HTR-8/SVneo (cell line): ENCODE results near the gene PHLDB3.
"Not testable (repeated sequence)": the region's sequence is repeated elsewhere in the genome, so short reads cannot be mapped to it uniquely, and the experiment has no call there.

ENCODE experiments used
- DNase-seq: peaks from one replicate; pipeline ENCODE4 v3.0.0; 2011; ENCODE audit warnings: low spot score, mixed read lengths; ENCODE audit not compliant: insufficient read length
- FAIRE-seq: peaks from 2 replicates; lab custom pipeline; 2011; peaks lifted over from hg19 to GRCh38; lab: Jason Lieb, UNC

Gene PHLDB3

DNA sequence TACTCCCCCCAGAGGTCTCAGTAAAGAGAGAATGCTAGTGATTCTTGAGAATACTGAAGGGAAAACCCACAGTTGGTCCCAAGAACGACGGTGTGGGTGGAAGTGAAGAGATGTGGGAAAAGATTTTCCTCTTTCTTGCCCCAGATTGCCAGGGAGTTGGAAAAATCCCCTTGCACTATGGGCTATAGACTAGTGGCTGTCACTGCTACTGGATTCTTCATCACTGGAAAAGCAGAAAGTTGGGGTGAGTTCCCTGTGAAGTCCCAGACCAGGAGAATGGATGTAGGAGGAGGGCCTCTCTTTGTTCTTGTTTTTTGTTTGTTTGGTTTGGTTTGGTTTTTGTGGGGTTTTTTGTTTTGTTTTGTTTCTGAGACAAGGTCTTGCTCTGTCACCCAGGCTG lies 50.5 kb downstream of the PHLDB3 start:
- FAIRE-seq (no peak), DNase-seq (no peak)

GRCh38 chr19:43452582-43452981 lies 52.0 kb downstream of the PHLDB3 start:
- DNase-seq (no peak), FAIRE-seq (no peak)

GRCh38 chr19:43450545-43450997 lies 54.0 kb downstream of the PHLDB3 start:
- FAIRE-seq (no peak), DNase-seq (no peak)

GRCh38 chr19:43447655-43448054 lies 56.9 kb downstream of the PHLDB3 start:
- FAIRE-seq: no peak
- DNase-seq: no peak

- peak; percentile 69 for FAIRE-seq
- DNase-seq: peak; percentile 80
Measured at GRCh38 chr19:43446746-43447489, 57.6 kb downstream of the PHLDB3 start.

GRCh38 chr19:43445426-43445825 lies 59.1 kb downstream of the PHLDB3 start:
- DNase-seq (no peak), FAIRE-seq (no peak)

DNA sequence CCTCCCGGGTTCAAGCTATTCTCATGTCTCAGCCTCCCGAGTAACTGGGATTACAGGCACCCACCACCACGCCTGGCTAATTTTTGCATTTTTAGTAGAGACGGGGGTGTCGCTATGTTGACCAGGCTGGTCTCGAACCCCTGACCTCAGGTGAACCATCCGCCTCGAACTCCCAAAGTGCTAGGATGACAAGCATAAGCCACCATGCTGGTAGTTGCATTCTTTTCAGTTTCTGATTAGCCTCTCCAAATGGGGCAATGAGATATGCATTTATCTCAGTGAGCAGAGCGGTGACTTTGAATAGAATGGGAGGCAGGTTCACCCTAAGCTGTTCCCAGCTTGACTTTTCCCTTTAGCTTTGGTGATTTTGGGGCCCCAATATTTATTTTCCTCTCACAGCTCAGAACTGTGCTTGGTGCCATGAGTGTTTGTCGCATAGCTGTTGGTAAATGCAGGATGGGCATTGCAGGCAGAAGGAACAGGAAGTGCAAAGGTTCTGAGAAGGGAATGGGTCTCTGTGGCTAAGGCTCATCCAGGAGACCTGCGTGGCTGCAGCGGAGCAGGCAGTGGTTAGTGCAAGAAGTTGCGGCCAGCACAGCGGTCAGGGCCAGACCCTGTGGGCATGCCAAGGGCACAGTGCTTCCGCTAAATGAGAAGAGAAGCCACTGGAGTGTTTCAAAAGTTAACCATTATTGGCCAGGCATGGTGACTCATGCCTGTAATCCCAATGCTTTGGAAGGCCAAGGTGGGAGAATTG lies 59.8 kb downstream of the PHLDB3 start:
- DNase-seq: no peak

GRCh38 chr19:43444091-43444490 lies 60.5 kb downstream of the PHLDB3 start:
- DNase-seq, FAIRE-seq: not testable (repeated sequence)

More for the DNA sequence above, 59.8 kb downstream of the PHLDB3 start:
- FAIRE-seq: no peak

DNA sequence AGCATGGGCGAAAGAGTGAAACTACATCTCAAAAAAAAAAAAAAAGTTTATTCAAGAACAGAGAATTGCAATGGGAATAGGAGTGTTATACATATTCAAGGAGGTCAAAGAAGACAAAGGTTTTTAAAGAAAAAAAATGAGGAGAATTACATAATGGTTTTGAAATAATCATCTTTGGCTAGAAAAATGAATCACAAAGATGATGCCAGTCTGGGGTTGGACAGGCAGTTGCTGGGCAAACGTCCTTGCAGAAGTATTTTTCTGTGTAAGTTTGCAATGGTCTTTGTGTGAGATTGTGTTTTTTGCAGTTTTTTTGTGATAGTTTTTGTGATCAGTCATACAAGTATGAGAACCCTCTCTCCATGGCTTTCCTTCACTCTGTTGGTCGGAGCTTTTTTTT lies 62.8 kb downstream of the PHLDB3 start:
- DNase-seq (no peak), FAIRE-seq (no peak)

GRCh38 chr19:43439709-43440063 lies 64.9 kb downstream of the PHLDB3 start:
- FAIRE-seq (no peak), DNase-seq (no peak)

GRCh38 chr19:43439032-43439708 lies 65.4 kb downstream of the PHLDB3 start:
- peak; percentile 44 for DNase-seq
- no peak for FAIRE-seq

DNA sequence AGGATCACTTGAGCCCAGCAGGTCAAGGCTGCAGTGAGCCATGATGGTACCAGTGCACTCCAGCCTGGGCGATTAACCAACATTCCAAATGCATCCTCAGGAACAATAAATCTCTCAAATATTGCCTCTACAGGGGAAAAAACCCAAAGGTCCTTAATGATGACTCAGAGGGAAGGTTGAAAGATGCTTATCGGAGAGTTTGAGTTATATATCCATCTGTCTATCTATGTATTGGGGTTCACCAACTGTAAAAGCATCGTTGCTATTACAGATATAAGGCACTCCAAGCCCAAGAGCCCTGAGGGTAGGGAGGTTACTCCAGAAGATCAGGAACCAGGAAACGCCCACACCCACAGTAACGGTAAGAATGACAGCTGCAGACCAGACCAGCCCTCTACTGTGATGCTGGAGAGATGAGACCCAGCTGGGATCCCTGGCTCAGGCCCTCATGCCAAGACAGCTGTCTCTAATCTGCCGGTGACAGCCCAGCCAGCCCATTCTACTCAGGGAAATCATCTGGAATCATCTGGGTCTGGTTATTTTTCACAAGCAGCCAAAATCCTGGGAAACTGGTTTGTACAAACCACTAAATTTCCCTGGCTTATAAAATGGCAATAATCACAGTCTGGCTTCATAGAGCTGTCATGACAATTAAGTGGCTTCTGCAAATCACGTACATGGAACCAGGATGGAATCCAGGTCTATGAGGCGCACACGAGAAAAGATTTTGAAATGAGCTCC lies 66.1 kb downstream of the PHLDB3 start:
- FAIRE-seq (peak; percentile 75), DNase-seq (peak; percentile 77)

- DNase-seq (no peak), FAIRE-seq (no peak)
Measured at GRCh38 chr19:43437712-43438111, 66.8 kb downstream of the PHLDB3 start.

DNA sequence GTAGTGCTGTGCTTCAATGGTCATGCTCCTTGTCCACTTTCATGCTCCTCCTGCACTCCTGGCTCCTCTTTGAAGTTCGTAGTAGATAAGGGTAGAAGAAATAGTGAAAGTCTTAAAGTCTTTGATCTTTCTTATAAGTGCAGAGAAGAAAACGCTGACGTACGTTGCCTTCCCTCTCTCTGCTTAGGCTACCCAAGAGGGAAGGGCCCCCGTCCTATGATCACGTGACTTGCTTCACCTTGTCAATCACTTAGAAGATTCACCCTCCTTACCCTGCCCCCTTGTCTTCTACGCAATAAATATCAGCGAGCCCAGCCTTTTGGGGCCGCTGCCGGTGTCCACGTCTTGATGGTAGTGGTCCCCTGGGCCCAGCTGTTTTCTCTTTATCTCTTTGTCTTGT lies 67.3 kb downstream of the PHLDB3 start:
- DNase-seq, FAIRE-seq: not testable (repeated sequence)

DNA sequence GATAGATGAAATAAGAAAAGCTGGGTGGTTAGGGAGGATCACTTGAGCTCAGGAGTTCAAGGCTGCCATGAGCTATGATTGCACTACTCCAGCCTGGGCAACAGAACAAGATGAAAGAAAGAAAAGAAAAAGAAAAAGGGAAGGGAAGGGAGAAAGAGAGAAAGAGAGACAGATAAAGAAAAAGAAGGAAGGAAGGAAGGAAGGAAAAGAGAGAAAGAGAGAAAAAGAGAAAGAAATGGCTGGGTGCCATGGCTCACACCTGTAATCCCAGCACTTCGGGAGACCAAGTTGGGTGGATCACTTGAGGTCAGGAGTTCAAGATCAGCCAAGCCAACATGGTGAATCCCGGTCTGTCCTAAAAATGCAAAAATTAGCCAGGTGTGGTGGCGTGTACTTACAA lies 68.8 kb downstream of the PHLDB3 start:
- DNase-seq (no peak), FAIRE-seq (no peak)

GRCh38 chr19:43433689-43434088 lies 70.9 kb downstream of the PHLDB3 start:
- no peak for DNase-seq
- no peak for FAIRE-seq

DNA sequence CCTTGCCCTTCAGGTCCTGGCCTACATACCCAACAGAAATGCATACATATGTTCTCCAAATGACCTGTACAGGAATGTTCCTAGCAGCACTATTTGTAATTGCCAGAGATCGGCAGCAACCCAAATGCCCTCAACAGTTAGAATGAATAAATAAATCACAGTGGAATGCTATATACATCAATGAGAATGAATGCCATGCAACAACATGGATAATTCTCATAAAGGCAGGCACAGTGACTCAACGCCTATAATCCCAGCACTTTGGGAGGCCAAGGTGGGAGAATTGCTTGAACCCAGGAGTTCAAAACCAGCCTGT lies 71.2 kb downstream of the PHLDB3 start:
- FAIRE-seq: no peak
- DNase-seq: no peak

DNA sequence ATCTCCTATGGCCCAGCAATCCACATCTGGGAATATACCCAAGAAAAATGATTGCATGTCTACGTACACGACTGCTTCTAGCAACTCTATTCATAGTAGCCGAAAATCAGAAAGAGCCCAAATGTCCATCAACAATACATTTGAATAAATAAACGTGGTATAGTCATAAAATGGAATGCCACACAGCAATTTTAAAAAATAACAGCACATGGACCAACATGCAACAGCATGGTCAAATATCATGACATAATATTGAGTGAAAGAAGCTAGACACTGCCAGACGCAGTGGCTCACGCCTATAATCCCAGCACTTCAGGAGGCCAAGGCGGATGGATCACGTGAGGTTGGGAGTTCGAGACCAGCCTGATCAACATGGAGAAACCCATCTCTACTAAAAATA lies 73.6 kb downstream of the PHLDB3 start:
- DNase-seq (no peak), FAIRE-seq (no peak)

DNA sequence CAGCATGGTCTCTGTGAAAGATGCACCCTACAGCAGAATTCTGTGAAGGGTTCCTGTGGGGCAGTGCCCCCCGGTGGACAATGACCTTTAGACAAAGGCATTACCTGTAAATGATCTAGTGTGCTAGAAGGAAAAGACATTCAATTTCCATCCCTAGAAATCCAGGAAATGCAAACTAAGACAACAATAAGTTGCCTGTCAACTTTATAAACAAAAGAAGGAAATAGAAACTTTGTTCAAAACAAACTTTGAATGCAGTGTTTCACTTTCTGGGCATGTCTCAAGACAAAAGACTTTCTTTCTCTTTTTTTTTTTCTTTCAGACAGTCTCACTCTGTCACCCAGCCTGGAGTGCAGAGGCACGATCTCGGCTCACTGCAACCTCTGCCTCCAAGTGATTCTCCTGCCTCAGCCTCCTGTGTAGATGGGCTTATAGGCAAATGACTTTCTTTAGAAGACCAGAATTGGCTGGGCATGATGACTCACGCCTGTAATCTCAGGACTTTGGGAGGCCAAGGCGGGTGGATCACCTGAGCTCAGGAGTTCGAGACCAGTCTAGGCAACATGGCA lies 74.3 kb downstream of the PHLDB3 start:
- FAIRE-seq (no peak), DNase-seq (no peak)

DNA sequence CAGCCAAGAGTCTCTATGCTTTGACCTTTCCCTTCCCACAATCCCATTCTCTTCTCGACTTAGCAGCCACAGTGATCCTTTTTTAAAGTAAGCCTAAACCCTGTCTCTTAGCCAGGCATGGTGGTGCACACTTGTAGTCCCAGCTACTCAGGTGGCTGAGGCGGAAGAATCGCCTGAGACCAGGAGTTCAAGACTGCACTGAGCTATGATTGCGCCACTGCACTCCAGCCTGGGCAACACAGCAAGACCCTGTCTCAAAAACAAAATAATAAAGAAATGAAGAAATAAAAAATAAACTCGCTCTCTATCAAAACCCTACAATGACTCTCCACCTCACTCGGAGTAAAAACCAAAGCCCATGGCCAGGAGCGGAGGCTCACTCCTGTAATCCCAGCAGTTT lies 75.2 kb downstream of the PHLDB3 start:
- DNase-seq (no peak), FAIRE-seq (no peak)
